Measurements from ENCODE around the gene EHBP1L1. TPM values are rescaled to one million over a fixed set of nuclear protein-coding genes. Genes with fewer than 3 reads are reported as not detected.
A peak's percentile ranks its signal among the peaks of the same experiment; 100 is the strongest.

EHBP1L1 gene
- total RNA-seq, 1 experiment from 2014 or later: 105 TPM

- Histone ChIP-seq H3K79me2 (ENCODE audit: insufficient read depth, low read length) (peaks cover 56% of the 10 kb centered on the region), H3K4me1 (ENCODE audit: control insufficient read depth in 1 of 2, insufficient read depth in 2 of 2, low read length in 2 of 2) (peaks cover 10 to 25% of the 10 kb centered on the region in 2 experiments), H2AFZ (ENCODE audit: low read depth, low read length, poor library complexity, severe bottlenecking) (no peak overlapping the region), H3K27me3 (ENCODE audit: insufficient read depth, low read length) (no peaks in the 10 kb centered on the region), H3K9me2 (ENCODE audit: insufficient read depth) (no peaks in the 10 kb centered on the region), H3K4me3 (replicated peaks in 1 of 2; ENCODE audit: low read depth in 1 of 2, low read length in 2 of 2) (peak overlapping the region; percentile 73 to 86), H3K27ac (ENCODE audit: low read depth, low read length) (peak overlapping the region; percentile 25; the same call in 1 of the 2 replicates), H3K4me2 (ENCODE audit: low read length) (peak overlapping the region; percentile 90), H3K9me3 (ENCODE audit: control insufficient read depth in 1 of 2, insufficient read depth in 1 of 2, low read depth in 1 of 2, low read length in 2 of 2) (no peaks in the 10 kb centered on the region), H3K9ac (ENCODE audit: low read length) (peak overlapping the region; percentile 85), H4K20me1 (ENCODE audit: insufficient read depth) (no peaks in the 10 kb centered on the region), H3K36me3 (ENCODE audit: control insufficient read depth in 1 of 2, insufficient read depth in 2 of 2, low read length in 2 of 2) (peaks cover 19 to 24% of the 10 kb centered on the region in 2 experiments; a peak in 3 of 4 replicates)
- CTCF ChIA-PET: no interaction called here
- ATAC-seq: no peak
- POLR2A ChIA-PET: no interaction called here
- RAD21 ChIA-PET (ENCODE audit: low non-redundant PET in 1 of 2, low total read pairs in 2 of 2, uncharacterized antibody in 2 of 2, unreplicated experiment in 2 of 2): no interaction called here
- intact Hi-C loops (cut with micrococcal nuclease): no loop called here
- no peak for TF ChIP-seq CEBPB (IDR thresholded peaks at IDR 0.05; ENCODE audit: low read depth)
- TF ChIP-seq ZNF274 (IDR thresholded peaks at IDR 0.05; ENCODE audit: low read depth, low read length): no peak
- no peak for TF ChIP-seq POLR2AphosphoS5 (IDR thresholded peaks at IDR 0.05; ENCODE audit: low read depth, low read length)
- no peak for TF ChIP-seq CTCF (IDR thresholded peaks at IDR 0.05 in 2 of 3, conservative IDR thresholded peaks at IDR 0.05 in 1 of 3; ENCODE audit: borderline replicate concordance in 1 of 3, insufficient read depth in 1 of 3, low read depth in 2 of 3, low read length in 2 of 3)
- TF ChIP-seq SIN3A (IDR thresholded peaks at IDR 0.05; ENCODE audit: low read depth): no peak
- no peak for TF ChIP-seq POLR2A (IDR thresholded peaks at IDR 0.05; ENCODE audit: borderline replicate concordance, extremely low read depth, insufficient read depth, insufficient read length)
- TF ChIP-seq ZFX (IDR thresholded peaks at IDR 0.05): no peak
- TF ChIP-seq ELF1 (IDR thresholded peaks at IDR 0.05; ENCODE audit: borderline replicate concordance, low read depth): no peak
- no peak for TF ChIP-seq JUND (IDR thresholded peaks at IDR 0.05)
- TF ChIP-seq SP1 (IDR thresholded peaks at IDR 0.05; ENCODE audit: low read depth): no peak
- TF ChIP-seq YY1 (IDR thresholded peaks at IDR 0.05; ENCODE audit: extremely low read depth, insufficient replicate concordance, low read depth, low read length): no peak
- TF ChIP-seq CBX3 (IDR thresholded peaks at IDR 0.05; ENCODE audit: low read depth): no peak
- no peak for TF ChIP-seq TCF7L2 (IDR thresholded peaks at IDR 0.05; ENCODE audit: borderline replicate concordance, extremely low read depth, insufficient read depth, insufficient read length)
- BruUV-seq (replicated peaks): TSS peak; percentile 29
- no peak for DNase-seq (ENCODE audit: low read depth, low spot score)
Observed at GRCh38 chr11:65617136-65617850, 41.4 kb downstream of the EHBP1L1 start.
